ENCODE data around the gene CLEC14A. TPM values are rescaled to one million over a fixed set of nuclear protein-coding genes. Genes with fewer than 3 reads are reported as not detected.

CLEC14A gene
- total RNA-seq, 2 experiments from 2014 or later, result not detected

- intact Hi-C loops (cut with micrococcal nuclease; ENCODE audit: unreplicated experiment), result no loop called here
- Histone ChIP-seq H3K9me2 (ENCODE audit: insufficient read depth, low read length) (no peaks in the 10 kb centered on the region), H3K79me2 (ENCODE audit: insufficient read depth, low read depth, low read length) (no peaks in the 10 kb centered on the region), H3K4me3 (ENCODE audit: low read depth, low read length, poor library complexity, severe bottlenecking) (no peak overlapping the region), H3K9me3 (ENCODE audit: low read length) (no peaks in the 10 kb centered on the region), H4K20me1 (ENCODE audit: insufficient read depth, low read length) (no peaks in the 10 kb centered on the region), H3K4me1 (ENCODE audit: insufficient read depth, low read length, poor library complexity, severe bottlenecking) (no peaks in the 10 kb centered on the region), H3K27ac (ENCODE audit: low read depth, low read length, poor library complexity, severe bottlenecking) (no peak overlapping the region), H3K36me3 (ENCODE audit: insufficient read depth, low read length) (no peaks in the 10 kb centered on the region), H2AFZ (ENCODE audit: low read length) (peak overlapping the region; percentile 2; the same call in 1 of the 2 replicates), H3K4me2 (ENCODE audit: low read length) (no peak overlapping the region)
- no TSS peak for BruUV-seq (replicated peaks)
- DNase-seq (ENCODE audit: low spot score), result no peak
- ChIA-PET CTCF (ENCODE audit: unreplicated experiment) (no interaction called here), POLR2A (no interaction called here)
- TF ChIP-seq, protein P1, sequence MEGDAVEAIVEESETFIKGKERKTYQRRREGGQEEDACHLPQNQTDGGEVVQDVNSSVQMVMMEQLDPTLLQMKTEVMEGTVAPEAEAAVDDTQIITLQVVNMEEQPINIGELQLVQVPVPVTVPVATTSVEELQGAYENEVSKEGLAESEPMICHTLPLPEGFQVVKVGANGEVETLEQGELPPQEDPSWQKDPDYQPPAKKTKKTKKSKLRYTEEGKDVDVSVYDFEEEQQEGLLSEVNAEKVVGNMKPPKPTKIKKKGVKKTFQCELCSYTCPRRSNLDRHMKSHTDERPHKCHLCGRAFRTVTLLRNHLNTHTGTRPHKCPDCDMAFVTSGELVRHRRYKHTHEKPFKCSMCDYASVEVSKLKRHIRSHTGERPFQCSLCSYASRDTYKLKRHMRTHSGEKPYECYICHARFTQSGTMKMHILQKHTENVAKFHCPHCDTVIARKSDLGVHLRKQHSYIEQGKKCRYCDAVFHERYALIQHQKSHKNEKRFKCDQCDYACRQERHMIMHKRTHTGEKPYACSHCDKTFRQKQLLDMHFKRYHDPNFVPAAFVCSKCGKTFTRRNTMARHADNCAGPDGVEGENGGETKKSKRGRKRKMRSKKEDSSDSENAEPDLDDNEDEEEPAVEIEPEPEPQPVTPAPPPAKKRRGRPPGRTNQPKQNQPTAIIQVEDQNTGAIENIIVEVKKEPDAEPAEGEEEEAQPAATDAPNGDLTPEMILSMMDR (conservative IDR thresholded peaks at IDR 0.05; ENCODE audit: low read length), result no peak
- TF ChIP-seq EZH2phosphoT487 (IDR thresholded peaks at IDR 0.05; ENCODE audit: borderline replicate concordance, low read depth, low read length), result no peak
Observed at GRCh38 chr14:38297681-38298080, 41.8 kb upstream of the CLEC14A start.

DNA sequence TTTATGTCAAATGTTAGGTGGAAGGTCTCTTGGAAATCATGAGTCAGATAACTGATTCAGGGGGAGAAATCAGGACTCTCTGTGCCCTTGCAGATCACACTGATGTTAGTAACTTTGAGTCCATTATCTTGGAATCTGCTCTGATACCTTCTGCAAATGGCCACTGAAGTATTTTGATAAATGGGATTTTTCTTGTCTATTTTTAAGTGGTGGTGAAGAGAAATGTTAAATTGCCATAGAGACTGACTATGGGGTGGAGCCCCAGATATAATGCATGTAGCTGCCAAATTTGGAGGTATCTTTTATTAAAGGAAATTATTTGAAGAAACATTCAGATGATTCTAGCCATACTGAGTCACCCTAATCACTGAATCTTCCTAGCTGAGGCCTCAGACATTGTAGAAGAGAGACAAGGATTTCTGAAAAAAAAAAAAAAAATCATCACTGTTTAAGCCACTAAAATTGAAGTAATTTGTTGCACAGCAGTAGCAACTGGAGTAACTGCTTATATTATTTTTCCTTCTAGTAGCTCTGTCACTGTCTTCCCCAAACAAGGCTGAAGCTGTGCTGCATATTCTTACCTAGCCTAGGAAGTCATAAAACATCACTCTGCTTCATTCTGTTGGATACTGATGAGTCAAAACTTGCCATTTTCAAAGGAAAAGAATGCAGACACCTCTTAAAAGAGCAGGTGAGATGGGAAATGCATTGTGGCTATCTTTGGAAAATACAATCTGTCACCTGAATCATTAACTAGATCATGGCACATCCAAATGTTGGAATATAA is 36.0 kb upstream of the CLEC14A start:
- no peak for TF ChIP-seq EZH2phosphoT487 (IDR thresholded peaks at IDR 0.05; ENCODE audit: borderline replicate concordance, low read depth, low read length)
- TF ChIP-seq, protein P1 (conservative IDR thresholded peaks at IDR 0.05; ENCODE audit: low read length), result no peak
- H3K4me2 ChIP-seq (ENCODE audit: low read length), result no peak overlapping the region
- H3K9me2 ChIP-seq (ENCODE audit: insufficient read depth, low read length), result no peaks in the 10 kb centered on the region
- no peak overlapping the region for H3K4me3 ChIP-seq (ENCODE audit: low read depth, low read length, poor library complexity, severe bottlenecking)
- no TSS peak for BruUV-seq (replicated peaks)
- ChIA-PET CTCF (ENCODE audit: unreplicated experiment) (no interaction called here), POLR2A (interaction anchor here (0.6 to 1.6 kb wide), 4 partner anchors 10 to 418 kb away, joined by 3 to 5 read pairs (median 4); no protein-coding TSS in a partner anchor)
- H3K9me3 ChIP-seq (ENCODE audit: low read length), result no peaks in the 10 kb centered on the region
- H3K79me2 ChIP-seq (ENCODE audit: insufficient read depth, low read depth, low read length), result no peaks in the 10 kb centered on the region
- no peaks in the 10 kb centered on the region for H3K4me1 ChIP-seq (ENCODE audit: insufficient read depth, low read length, poor library complexity, severe bottlenecking)
- intact Hi-C loops (cut with micrococcal nuclease; ENCODE audit: unreplicated experiment), result no loop called here
- DNase-seq (ENCODE audit: low spot score), result no peak
- H4K20me1 ChIP-seq (ENCODE audit: insufficient read depth, low read length), result no peaks in the 10 kb centered on the region
- H3K27ac ChIP-seq (ENCODE audit: low read depth, low read length, poor library complexity, severe bottlenecking), result no peak overlapping the region
- H2AFZ ChIP-seq (ENCODE audit: low read length), result no peak overlapping the region
- H3K36me3 ChIP-seq (ENCODE audit: insufficient read depth, low read length), result no peaks in the 10 kb centered on the region

DNA sequence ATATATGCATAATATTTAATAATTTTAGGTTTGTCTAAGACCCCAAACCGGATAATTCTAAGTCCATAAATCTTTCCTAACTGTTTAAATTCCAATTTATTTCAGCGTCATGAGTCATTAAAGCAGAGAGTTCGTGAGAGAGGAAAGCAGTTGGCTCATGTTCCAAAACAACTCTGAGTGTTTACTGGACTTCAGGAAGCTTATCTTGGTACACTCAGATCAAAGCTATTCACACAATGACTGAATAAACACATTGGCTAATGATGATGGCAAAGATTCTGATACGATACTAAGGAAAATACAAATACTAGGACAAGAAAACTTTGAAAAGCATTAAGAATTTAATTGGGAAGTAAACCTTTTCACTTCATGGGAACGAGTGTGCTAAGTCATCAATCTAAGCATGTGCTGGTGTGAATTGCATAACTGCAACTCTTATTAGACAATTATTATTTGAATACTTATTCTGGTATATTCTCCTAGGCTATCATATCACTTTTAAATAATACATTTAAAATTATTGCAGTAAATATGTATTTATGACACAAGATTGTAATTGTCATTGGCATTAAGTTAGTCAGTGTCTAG is 34.8 kb upstream of the CLEC14A start:
- Histone ChIP-seq H3K9me3 (ENCODE audit: low read length) (no peaks in the 10 kb centered on the region), H4K20me1 (ENCODE audit: insufficient read depth, low read length) (no peaks in the 10 kb centered on the region), H3K36me3 (ENCODE audit: insufficient read depth, low read length) (no peaks in the 10 kb centered on the region), H3K4me3 (ENCODE audit: low read depth, low read length, poor library complexity, severe bottlenecking) (no peak overlapping the region), H3K27ac (ENCODE audit: low read depth, low read length, poor library complexity, severe bottlenecking) (no peak overlapping the region), H3K9me2 (ENCODE audit: insufficient read depth, low read length) (no peaks in the 10 kb centered on the region), H3K79me2 (ENCODE audit: insufficient read depth, low read depth, low read length) (no peaks in the 10 kb centered on the region), H2AFZ (ENCODE audit: low read length) (no peak overlapping the region; the same call in 1 of the 2 replicates), H3K4me1 (ENCODE audit: insufficient read depth, low read length, poor library complexity, severe bottlenecking) (no peaks in the 10 kb centered on the region), H3K4me2 (ENCODE audit: low read length) (no peak overlapping the region)
- TF ChIP-seq, protein P1 (conservative IDR thresholded peaks at IDR 0.05; ENCODE audit: low read length), result no peak
- no peak for TF ChIP-seq EZH2phosphoT487 (IDR thresholded peaks at IDR 0.05; ENCODE audit: borderline replicate concordance, low read depth, low read length)
- intact Hi-C loops (cut with micrococcal nuclease; ENCODE audit: unreplicated experiment), result no loop called here
- ChIA-PET CTCF (ENCODE audit: unreplicated experiment) (no interaction called here), POLR2A (interaction anchor here (0.5 to 1.6 kb wide), 5 partner anchors 9 to 445 kb away, joined by 3 to 4 read pairs (median 4); no protein-coding TSS in a partner anchor)
- no peak for DNase-seq (ENCODE audit: low spot score)
- BruUV-seq (replicated peaks), result no TSS peak

Measured in OCI-LY7 (cell line).